Common myeloid progenitor, CD34-positive (primary cell): Measurements from ENCODE around the gene MARS1.
A peak's percentile ranks its signal among the peaks of the same experiment; 100 is the strongest.

Experiments used
- CTCF ChIA-PET: fragments of 350-600 bp; sonication (Branson Sonifier 250); formaldehyde crosslinking; loops from one replicate; lab custom pipeline; 2021; ENCODE audit warnings: antibody characterized with exemption; lab: Charles Lee
- POLR2A ChIA-PET: fragments of 350-600 bp; sonication (Branson Sonifier 250); formaldehyde crosslinking; loops from one replicate; lab custom pipeline; 2021; ENCODE audit warnings: antibody characterized with exemption; lab: Charles Lee
- DNase-seq, 3 donors: peaks; one replicate each; pipeline versions ENCODE4 v3.0.0 to v3.0.0-alpha.2; 2013
- H3K27ac ChIP-seq, 2 experiments: 1 replicate in 1 of 2; 2 replicates in 1 of 2; pipeline ENCODE4 v1.7.0; 2013; ENCODE audit warnings: inconsistent platforms in 2 of 2, low read length in 2 of 2, mild to moderate bottlenecking in 2 of 2, low read depth in 1 of 2, moderate library complexity in 1 of 2; ENCODE audit not compliant: severe bottlenecking in 2 of 2, insufficient read depth in 1 of 2, poor library complexity in 1 of 2
- H3K27me3 ChIP-seq, 5 experiments: replicated peaks in 2 of 5; 1 replicate in 3 of 5; 2 replicates in 2 of 5; pipeline versions ENCODE4 v1.6.1 to v1.7.0; 2013; ENCODE audit warnings: low read length in 4 of 5, mild to moderate bottlenecking in 2 of 5, moderate library complexity in 2 of 5, inconsistent platforms in 1 of 5; ENCODE audit not compliant: insufficient read depth in 5 of 5, control insufficient read depth in 4 of 5
- H3K36me3 ChIP-seq, 4 experiments: 1 replicate in 2 of 4; 2 replicates in 2 of 4; pipeline versions ENCODE4 v1.6.1 to v1.7.0; 2013; ENCODE audit warnings: low read length in 3 of 4, control low read depth in 1 of 4, mild to moderate bottlenecking in 1 of 4; ENCODE audit not compliant: control insufficient read depth in 4 of 4, insufficient read depth in 4 of 4
- H3K4me1 ChIP-seq, 4 experiments: 1 replicate in 3 of 4; 2 replicates in 1 of 4; pipeline versions ENCODE4 v1.6.1 to v1.7.1; 2013; ENCODE audit warnings: low read length in 3 of 4, mild to moderate bottlenecking in 3 of 4, control low read depth in 1 of 4, inconsistent platforms in 1 of 4, moderate library complexity in 1 of 4; ENCODE audit not compliant: control insufficient read depth in 4 of 4, insufficient read depth in 4 of 4; ENCODE audit errors: control extremely low read depth in 1 of 4
- H3K4me3 ChIP-seq, 7 experiments: 1 replicate in 4 of 7; 2 replicates in 3 of 7; pipeline versions ENCODE4 v1.5.1 to v1.7.0; 2013; ENCODE audit warnings: mild to moderate bottlenecking in 7 of 7, low read length in 6 of 7, moderate library complexity in 6 of 7, inconsistent platforms in 2 of 7, low read depth in 2 of 7, control low read depth in 1 of 7; ENCODE audit not compliant: insufficient read depth in 4 of 7, control insufficient read depth in 1 of 7; ENCODE audit errors: extremely low read depth in 1 of 7
- H3K9me3 ChIP-seq, 5 experiments: 1 replicate in 4 of 5; 2 replicates in 1 of 5; pipeline versions ENCODE4 v1.6.1 to v1.7.1; 2013; ENCODE audit warnings: low read length in 4 of 5, mild to moderate bottlenecking in 2 of 5, inconsistent platforms in 1 of 5, low read depth in 1 of 5, moderate library complexity in 1 of 5; ENCODE audit not compliant: control insufficient read depth in 4 of 5, insufficient read depth in 2 of 5; ENCODE audit errors: control extremely low read depth in 1 of 5
- WGBS: methylation state at CpG from one replicate; pipeline ENCODE4 v1.1.5; 2013; ENCODE audit not compliant: insufficient coverage; 5-methylcytosine and 5-hydroxymethylcytosine counted together

The MARS1 gene

GRCh38 chr12:57521525-57522010, 33.7 kb downstream of the MARS1 start:
- no peaks in the 10 kb centered on the region for H3K27me3 ChIP-seq
- CTCF ChIA-PET, result interaction anchor here (1.3 to 1.4 kb wide), 2 partner anchors 24 to 63 kb away, joined by 3 read pairs; no protein-coding TSS in a partner anchor
- H3K9me3 ChIP-seq, result no peaks in the 10 kb centered on the region
- H3K27ac ChIP-seq, result peak overlapping the region; percentile 88 to 94
- POLR2A ChIA-PET, result interaction anchor here (2.9 kb wide), 1 partner anchor 11 kb away, joined by 13 read pairs; no protein-coding TSS in a partner anchor
- peaks cover 14 to 56% (median 52%) of the 10 kb centered on the region in 4 experiments for H3K4me1 ChIP-seq
- no peak for DNase-seq
- peak overlapping the region in 6 of 7 experiments; percentile 23 to 86 (median 64) for H3K4me3 ChIP-seq
- 72% methylated on average over 11 of the region's 17 CpGs for WGBS
- peaks cover 12 to 43% (median 33%) of the 10 kb centered on the region in 4 experiments for H3K36me3 ChIP-seq

DNA sequence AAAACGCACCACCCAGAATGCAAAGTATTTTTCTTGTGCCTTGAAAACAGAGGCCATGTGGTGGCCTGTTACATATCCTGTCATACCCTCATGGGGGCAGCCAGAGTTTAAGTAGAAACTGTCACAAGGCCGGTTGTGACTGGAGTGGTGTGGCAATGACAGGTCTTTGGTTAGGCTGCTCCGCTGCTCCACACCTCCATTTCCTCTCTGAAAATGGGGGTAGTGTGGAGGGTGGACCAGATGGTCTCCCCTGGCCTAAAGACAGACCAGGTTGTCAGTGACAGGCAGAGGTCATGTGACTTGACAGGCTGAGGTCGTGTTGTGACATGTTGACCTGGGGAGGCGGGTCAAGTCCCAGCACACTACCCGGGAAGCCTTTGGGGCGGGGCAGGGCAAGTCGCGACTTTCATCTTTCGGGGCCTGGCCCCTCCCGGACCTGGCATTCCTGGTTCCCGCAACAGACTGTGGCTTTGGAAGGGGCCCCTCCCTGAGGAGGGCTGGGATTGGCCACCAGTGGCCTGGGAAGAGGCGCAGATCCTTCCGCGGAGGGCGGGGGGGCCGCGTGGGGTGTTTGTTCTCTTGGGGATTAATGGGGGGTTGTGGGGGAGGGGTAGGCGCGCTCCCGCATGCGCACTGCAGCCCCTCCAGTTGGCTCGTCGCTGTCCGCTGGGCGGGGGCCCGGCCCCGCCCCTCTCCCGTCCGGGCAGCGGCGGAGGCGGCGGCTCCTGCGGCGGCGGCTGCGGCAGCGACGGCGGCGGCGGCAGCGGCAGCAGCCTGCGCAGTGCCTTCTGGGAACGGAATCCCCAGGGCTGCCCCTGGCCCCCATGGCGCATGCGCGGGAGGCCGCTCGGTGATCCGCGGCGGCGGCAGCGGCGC, 34.4 kb downstream of the MARS1 start, which contains the start of gene MBD6:
TSS of gene MBD6 (plus strand) at position 814 of the 876 bp plus-strand sequence. CDS start 1,480 bp downstream, outside the sequence.
- peak within 1 kb of the TSS; percentile 88 to 94 for H3K27ac ChIP-seq
- H3K9me3 ChIP-seq, result no peaks in the 10 kb centered on the region
- no peaks in the 10 kb centered on the region for H3K27me3 ChIP-seq
- peak; percentile 90 to 95 (median 95) for DNase-seq
- peaks cover 8 to 43% (median 32%) of the 10 kb centered on the region in 4 experiments for H3K36me3 ChIP-seq
- CTCF ChIA-PET, result interaction anchor here (3.1 kb wide), 1 partner anchor 17 kb away, joined by 24 read pairs; no protein-coding TSS in a partner anchor
- POLR2A ChIA-PET, result interaction anchor here (0.8 to 2.0 kb wide), 5 partner anchors 10 to 24 kb away, joined by 3 to 9 read pairs (median 3); partner anchors contain the start of gene DCTN2
- H3K4me1 ChIP-seq, result peaks cover 14 to 54% (median 52%) of the 10 kb centered on the region in 4 experiments
- WGBS, result under 1% methylated on average over 22 of the region's 57 CpGs
- H3K4me3 ChIP-seq, result peak within 1 kb of the TSS; percentile 63 to 92 (median 84)

GRCh38 chr12:57522887-57523705, 35.2 kb downstream of the MARS1 start:
- no peaks in the 10 kb centered on the region for H3K27me3 ChIP-seq
- peak overlapping the region; percentile 86 to 91 for H3K27ac ChIP-seq
- DNase-seq, result peak; percentile 86 to 93 (median 92)
- H3K9me3 ChIP-seq, result no peaks in the 10 kb centered on the region
- 3% methylated on average over 7 of the region's 38 CpGs for WGBS
- POLR2A ChIA-PET, result interaction anchor here (0.8 to 2.0 kb wide), 5 partner anchors 9 to 23 kb away, joined by 3 to 9 read pairs (median 3); partner anchors contain the start of gene DCTN2
- peaks cover 8 to 45% (median 34%) of the 10 kb centered on the region in 4 experiments for H3K36me3 ChIP-seq
- peaks cover 14 to 53% (median 51%) of the 10 kb centered on the region in 4 experiments for H3K4me1 ChIP-seq
- H3K4me3 ChIP-seq, result peak overlapping the region; percentile 63 to 92 (median 84)
- CTCF ChIA-PET, result interaction anchor here (0.7 to 3.1 kb wide), 6 partner anchors 11 to 24 kb away, joined by 3 to 24 read pairs (median 9); partner anchors contain the start of gene DCTN2

DNA sequence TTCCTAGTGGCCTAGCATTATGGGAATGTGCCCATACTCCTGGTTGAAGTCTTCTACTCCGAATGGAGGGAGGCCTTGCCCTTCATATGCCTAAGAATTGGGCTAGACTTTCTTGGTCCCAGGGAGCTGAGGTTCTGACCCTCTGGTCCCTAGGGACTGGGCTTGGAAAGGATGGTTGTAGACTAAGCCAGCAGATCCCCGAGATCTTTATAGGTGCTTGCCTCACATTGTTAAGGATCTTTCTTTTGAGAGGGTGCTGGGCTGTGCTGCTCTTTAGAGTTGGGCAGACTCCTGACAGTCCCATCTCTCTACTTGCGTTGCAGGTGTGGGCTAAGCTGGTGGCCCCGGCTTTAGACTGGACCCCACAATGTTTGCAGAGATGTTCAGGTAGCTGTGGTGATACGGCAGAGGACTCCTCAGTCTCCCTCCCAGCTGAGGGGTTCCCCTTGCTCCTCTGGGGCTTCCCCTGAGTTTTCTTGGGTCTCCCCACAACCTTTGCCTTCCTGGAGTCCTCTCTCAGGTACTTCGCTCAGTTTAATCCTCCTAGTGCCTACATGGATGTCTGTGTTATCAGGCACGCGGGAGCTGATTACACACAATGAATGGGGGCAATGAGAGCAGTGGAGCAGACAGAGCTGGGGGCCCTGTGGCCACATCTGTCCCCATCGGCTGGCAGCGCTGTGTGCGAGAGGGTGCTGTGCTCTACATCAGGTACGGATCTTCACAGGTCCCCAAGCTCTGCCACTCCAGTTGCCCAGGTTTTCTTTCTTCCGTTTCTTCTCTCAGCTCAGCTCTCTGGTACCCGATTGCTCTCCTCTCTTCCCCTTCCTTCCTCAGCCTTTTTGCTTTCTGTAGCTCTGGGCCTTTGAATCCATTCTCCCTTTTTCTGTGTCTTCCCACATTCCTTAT, 36.1 kb downstream of the MARS1 start:
- DNase-seq, result no peak
- H3K4me3 ChIP-seq, result peak overlapping the region; percentile 63 to 92 (median 84)
- ChIA-PET POLR2A (interaction anchor here (1.0 to 2.0 kb wide), 4 partner anchors 10 to 22 kb away, joined by 3 to 9 read pairs (median 6); partner anchors contain the start of gene DCTN2), CTCF (interaction anchor here (0.6 to 3.1 kb wide), 8 partner anchors 10 to 98 kb away, joined by 3 to 24 read pairs (median 6); partner anchors contain the start of gene DCTN2)
- peaks cover 14 to 47% (median 43%) of the 10 kb centered on the region in 4 experiments for H3K4me1 ChIP-seq
- H3K27me3 ChIP-seq, result no peaks in the 10 kb centered on the region
- H3K9me3 ChIP-seq, result no peaks in the 10 kb centered on the region
- H3K36me3 ChIP-seq, result peaks cover 10 to 49% (median 39%) of the 10 kb centered on the region in 4 experiments
- H3K27ac ChIP-seq, result peak overlapping the region; percentile 86 to 91
- 88% methylated on average over 11 of the region's 14 CpGs for WGBS

GRCh38 chr12:57524814-57525614, 37.1 kb downstream of the MARS1 start:
- H3K4me3 ChIP-seq, result peak overlapping the region in 1 of 7 experiments; percentile 85
- peaks cover 12 to 57% (median 47%) of the 10 kb centered on the region in 4 experiments for H3K36me3 ChIP-seq
- peaks cover 14 to 36% (median 35%) of the 10 kb centered on the region in 4 experiments for H3K4me1 ChIP-seq
- 90% methylated on average over 5 of the region's 11 CpGs for WGBS
- H3K27me3 ChIP-seq, result no peaks in the 10 kb centered on the region
- H3K9me3 ChIP-seq, result no peaks in the 10 kb centered on the region
- DNase-seq, result no peak
- POLR2A ChIA-PET, result no interaction called here
- peak overlapping the region in 1 of 2 experiments; percentile 43 for H3K27ac ChIP-seq
- CTCF ChIA-PET, result interaction anchor here (0.6 to 3.1 kb wide), 6 partner anchors 9 to 97 kb away, joined by 3 to 24 read pairs (median 9); partner anchors contain the start of gene DCTN2
